Peyer's patch (tissue), 4 donors: ENCODE data around the gene SSX4.
"Not testable (repeated sequence)": the region's sequence is repeated elsewhere in the genome, so short reads cannot be mapped to it uniquely, and the experiment has no call there.

Source experiments
- POLR2A ChIP-seq, 2 donors: fragments of 450-650 bp; IDR thresholded peaks; one replicate each; pipeline ENCODE4 v1.5.1; 2017; ENCODE audit warnings: antibody characterized with exemption in 2 of 2, mild to moderate bottlenecking in 2 of 2, moderate library complexity in 2 of 2
- TF ChIP-seq, protein P1 (sequence below), 6 experiments: fragments of 450-650 bp in 4 of 6; fragments of 200-600 bp in 2 of 6; sonication (generic) in 1 of 6; IDR thresholded peaks; one replicate each; pipeline ENCODE4 v1.5.1; 2017 to 2019; ENCODE audit warnings: antibody characterized with exemption in 6 of 6, mild to moderate bottlenecking in 3 of 6, moderate library complexity in 1 of 6

DNA sequence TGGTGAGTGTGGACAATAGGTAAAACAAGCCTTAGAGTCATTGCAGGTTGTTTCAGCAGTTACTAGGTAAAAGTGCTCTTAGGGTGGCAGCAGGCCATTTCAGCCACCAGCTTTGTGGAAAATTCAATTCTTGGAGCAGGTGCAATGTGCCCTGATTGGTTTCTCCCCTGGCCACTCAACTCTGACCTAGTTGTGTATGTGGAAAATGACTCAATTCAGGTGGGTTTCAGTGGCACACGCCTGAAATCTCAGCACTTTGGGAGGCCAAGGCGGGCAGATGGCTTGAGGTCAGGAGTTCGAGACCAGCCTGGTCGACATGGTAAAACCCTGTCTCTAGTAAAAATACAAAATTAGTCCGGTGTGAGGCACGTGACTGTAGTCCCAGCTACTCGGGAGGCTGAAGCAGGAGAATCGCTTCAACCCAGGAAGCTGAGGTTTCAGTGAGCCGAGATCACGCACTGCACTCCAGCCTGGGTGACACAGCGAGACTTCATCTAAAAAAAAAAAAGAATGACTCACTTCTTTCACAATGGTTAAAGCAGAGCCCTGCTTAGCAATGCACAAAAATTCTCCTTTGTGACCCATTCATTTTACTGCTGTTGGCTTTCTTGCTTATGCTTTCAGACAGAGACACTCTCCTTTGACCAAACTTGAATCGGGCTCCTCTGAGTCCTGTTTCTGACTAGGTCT, 43.8 kb downstream of the SSX4 start:
- TF ChIP-seq, protein P1, sequence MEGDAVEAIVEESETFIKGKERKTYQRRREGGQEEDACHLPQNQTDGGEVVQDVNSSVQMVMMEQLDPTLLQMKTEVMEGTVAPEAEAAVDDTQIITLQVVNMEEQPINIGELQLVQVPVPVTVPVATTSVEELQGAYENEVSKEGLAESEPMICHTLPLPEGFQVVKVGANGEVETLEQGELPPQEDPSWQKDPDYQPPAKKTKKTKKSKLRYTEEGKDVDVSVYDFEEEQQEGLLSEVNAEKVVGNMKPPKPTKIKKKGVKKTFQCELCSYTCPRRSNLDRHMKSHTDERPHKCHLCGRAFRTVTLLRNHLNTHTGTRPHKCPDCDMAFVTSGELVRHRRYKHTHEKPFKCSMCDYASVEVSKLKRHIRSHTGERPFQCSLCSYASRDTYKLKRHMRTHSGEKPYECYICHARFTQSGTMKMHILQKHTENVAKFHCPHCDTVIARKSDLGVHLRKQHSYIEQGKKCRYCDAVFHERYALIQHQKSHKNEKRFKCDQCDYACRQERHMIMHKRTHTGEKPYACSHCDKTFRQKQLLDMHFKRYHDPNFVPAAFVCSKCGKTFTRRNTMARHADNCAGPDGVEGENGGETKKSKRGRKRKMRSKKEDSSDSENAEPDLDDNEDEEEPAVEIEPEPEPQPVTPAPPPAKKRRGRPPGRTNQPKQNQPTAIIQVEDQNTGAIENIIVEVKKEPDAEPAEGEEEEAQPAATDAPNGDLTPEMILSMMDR (IDR thresholded peaks at IDR 0.05) = not testable (repeated sequence)
- TF ChIP-seq POLR2A (IDR thresholded peaks at IDR 0.05) = not testable (repeated sequence)
